ENCODE data around the gene MEX3A. TPM values are rescaled to one million over a fixed set of nuclear protein-coding genes. Genes with fewer than 3 reads are reported as not detected.
"Not testable (repeated sequence)": the region's sequence is repeated elsewhere in the genome, so short reads cannot be mapped to it uniquely, and the experiment has no call there.

The MEX3A gene
- total RNA-seq, 1 experiment from 2014 or later: 4.9 TPM

- DNase-seq (ENCODE audit: low read depth): no peak
Observed at GRCh38 chr1:156080863-156081179, 1.4 kb downstream of the MEX3A start.

DNA sequence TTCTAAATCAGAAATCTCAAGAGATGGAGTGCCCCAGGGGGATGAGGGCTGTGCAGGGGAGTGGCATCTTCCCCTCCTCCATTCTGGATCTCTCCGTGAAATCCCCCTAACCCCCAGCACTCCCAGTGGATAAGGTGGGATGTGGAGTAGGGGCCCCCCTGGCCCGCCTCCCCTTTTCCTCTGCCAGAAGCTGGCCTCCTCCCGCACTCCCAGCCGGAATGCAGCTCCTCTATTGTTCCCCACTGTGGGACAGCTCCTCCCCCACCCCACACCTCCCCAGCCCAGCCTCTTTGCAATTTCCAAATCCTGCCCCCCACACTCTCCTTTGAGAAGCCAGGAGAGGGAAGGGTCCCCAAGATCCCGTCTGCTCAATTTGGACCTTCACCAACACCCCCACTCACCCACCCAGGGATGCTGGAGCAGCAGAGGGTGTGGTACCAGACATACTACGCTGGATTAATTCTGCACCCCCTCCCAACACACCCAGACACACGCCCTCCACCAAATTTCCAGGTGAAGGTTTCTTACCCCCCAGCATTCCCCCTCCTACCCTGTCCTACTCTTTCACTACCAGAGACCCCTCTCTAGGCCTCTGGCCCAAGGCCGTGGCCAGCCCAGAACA, 1.9 kb downstream of the MEX3A start:
- no peak for DNase-seq (ENCODE audit: low read depth)

DNA sequence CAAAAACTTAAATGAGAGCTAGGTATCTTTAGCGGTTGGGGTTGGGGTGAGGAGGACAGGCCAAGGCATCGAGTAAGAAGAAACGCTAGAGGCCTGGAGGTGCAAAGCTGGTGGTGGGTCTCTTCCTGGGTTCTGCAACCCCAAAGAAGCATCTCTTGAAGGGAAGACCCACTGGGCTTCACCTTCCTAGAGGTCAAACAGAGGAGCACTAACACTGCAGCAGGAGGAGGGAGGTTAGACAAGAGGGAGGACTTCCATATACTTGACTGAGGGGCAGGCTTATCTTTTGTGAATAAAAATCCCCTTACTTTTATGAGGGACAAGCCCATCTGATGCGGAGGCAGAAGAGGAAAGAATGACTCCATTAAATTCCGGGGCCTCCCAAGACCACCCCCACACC, 2.5 kb downstream of the MEX3A start:
- DNase-seq (ENCODE audit: low read depth): no peak

- no peak for DNase-seq (ENCODE audit: low read depth)
Observed at GRCh38 chr1:156078728-156079127, 3.5 kb downstream of the MEX3A start.

DNA sequence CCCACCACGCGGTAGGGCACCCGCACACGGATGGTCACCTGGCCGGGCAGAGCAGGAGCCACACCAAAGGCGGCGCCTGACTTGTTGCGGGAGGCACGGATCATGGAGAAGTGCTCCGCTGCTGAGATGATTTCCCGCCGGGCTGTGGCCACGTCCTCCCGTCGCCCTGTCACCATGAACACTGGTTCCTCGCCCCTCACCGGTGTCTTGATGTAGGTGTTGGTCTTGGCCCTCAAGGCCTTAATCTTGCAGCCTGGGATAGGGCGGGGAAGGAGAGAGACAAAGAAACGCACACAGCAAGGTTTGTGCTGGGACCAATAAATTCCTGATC, 4.9 kb downstream of the MEX3A start:
- DNase-seq (ENCODE audit: low read depth): no peak

GRCh38 chr1:156076609-156077429, 5.4 kb downstream of the MEX3A start:
- no peak for DNase-seq (ENCODE audit: low read depth)

DNA sequence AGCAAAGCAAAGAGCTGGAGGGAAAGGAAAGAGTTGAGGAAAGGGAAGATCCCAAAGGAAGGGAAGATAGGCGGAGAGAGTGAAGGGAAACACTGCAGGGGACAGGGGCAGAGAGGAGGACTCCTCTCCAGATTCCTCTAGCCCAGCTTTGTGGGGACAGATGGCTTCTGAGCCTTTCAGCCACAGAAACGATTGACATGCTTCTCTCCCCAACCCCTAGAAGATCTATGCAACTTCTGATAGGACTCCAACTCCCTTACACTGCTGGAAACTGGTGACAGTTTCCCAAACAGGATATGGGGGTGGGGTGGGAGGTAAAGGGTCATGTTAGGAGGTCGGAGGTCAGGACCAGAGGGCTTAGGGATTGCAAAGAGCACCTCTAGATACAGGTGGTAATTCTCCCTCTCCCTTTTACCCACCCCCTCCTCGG, 6.5 kb downstream of the MEX3A start:
- DNase-seq (ENCODE audit: low read depth): no peak

DNA sequence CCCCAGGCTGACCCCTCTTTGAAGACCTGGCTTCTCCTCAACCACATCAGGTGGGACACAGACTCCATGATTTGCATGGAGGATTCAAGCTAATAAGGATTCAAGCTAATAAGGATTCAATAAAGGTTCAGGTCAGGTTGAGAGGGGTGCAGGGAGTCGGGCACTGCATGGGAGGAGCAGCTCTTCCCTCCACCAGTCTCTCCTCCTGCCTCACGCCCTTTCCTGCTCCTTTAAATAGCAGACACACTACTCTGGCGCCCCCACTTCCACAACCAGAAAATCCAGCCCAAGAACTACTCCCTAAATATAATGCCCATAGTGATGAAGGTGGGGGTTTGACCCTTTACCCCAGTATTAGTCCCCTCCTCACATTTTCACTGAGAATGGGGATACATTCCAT, 7.1 kb downstream of the MEX3A start:
- DNase-seq (ENCODE audit: low read depth): no peak

GRCh38 chr1:156074661-156075060, 7.6 kb downstream of the MEX3A start:
- DNase-seq (ENCODE audit: low read depth): no peak

- no peak for DNase-seq (ENCODE audit: low read depth)
Observed at GRCh38 chr1:156073740-156074139, 8.5 kb downstream of the MEX3A start.

GRCh38 chr1:156073110-156073687, 9.1 kb downstream of the MEX3A start:
- no peak for DNase-seq (ENCODE audit: low read depth)

DNA sequence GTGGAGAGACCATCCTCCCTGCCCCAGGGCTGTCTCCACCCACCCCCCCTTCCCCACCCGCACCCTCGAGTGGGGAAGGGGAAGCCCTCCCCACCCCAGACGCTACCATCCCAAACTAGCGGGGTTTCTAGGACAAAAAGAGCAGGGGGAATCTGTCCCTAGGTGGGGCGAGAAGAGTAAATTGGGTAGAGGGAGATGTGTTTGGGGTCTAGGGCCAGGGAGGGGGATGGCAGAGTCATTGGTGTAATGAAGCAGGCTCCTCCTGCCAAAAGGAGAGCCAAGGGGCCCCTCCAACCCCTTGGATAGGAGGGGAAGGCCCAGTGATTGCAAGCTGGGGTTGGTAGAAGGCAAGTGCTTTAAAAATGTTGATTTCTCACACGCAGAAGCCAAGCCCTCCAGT, 10.0 kb downstream of the MEX3A start:
- DNase-seq (ENCODE audit: low read depth): no peak

DNA sequence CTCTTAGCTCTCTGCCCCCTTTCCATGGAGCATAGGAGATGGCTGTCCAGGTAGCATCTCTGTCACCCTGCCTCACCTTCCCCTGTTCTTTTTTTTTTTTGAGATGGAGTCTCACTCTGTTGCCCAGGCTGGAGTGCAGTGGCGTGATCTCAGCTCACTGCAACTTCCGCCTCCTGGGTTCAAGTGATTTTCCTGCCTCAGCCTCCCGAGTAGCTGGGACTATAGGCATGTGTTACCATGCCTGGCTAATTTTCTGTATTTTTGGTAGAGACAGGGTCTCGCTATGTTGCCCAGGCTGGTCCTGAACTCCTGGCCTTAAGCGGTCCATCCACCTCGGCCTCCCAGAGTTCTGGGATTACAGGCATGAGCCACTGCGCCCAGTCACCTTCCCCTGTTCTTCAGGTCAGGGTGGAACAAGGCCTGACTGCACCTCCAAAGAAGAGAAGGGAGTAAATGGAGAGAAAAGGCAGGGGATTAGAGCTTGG, 10.9 kb downstream of the MEX3A start:
- not testable (repeated sequence) for DNase-seq (ENCODE audit: low read depth)

DNA sequence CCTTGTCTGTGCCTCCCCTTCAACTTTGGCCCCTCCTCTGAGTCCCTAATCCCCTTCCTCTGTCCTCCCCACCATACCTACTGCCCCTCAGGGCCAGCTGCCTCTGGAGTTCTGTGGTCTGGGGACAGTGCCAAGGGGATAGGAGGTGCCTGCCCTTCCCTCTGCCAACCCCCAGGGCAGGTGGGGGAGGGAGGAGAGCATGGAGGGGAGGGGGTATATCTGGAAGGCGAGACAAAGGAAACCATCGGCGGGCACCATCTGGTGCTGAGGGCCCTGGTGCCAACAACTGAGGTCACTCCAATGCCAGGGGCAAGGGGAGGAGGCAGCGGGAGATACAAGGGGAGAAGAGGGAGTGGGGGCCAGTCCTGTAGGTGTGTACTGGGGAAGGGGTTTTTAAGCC, 11.7 kb downstream of the MEX3A start:
- DNase-seq (ENCODE audit: low read depth): no peak

DNA sequence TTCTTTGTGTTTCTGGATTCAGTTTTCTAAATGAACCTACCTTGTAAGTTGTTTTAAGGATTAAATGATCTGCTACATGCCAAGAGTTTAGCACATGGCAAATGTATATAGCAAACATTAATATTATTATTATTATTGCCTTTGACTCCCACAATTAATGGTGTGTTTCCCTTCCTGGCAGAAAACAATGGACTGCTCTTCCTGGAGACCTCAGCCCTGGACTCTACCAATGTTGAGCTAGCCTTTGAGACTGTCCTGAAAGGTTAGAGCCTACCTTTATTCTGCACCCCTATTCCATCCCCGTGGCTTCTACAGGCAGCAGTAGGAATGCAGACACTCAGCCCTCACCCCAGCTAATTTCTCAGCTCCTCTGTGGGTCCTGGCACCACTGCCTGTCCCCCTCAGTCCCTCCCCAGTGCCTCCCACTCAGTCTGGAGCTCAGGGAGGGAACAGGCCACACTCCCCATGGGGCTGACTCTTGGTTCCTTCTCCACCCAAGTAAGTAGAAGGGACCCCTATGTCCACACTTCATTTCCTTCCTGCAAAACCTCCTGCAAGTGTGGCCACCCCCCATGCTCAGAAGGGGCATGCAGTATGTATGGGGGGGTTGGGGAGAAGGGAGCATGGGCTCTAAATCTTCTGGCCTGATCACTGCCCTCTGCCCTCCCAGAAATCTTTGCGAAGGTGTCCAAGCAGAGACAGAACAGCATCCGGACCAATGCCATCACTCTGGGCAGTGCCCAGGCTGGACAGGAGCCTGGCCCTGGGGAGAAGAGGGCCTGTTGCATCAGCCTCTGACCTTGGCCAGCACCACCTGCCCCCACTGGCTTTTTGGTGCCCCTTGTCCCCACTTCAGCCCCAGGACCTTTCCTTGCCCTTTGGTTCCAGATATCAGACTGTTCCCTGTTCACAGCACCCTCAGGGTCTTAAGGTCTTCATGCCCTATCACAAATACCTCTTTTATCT, 12.5 kb downstream of the MEX3A start:
- no peak for DNase-seq (ENCODE audit: low read depth)

- no peak for DNase-seq (ENCODE audit: low read depth)
Observed at GRCh38 chr1:156067262-156067661, 15.0 kb downstream of the MEX3A start.

- DNase-seq (ENCODE audit: low read depth): no peak
Observed at GRCh38 chr1:156065871-156066270, 16.4 kb downstream of the MEX3A start.

- DNase-seq (ENCODE audit: low read depth): no peak
Observed at GRCh38 chr1:156065212-156065611, 17.1 kb downstream of the MEX3A start.

- no peak for DNase-seq (ENCODE audit: low read depth)
Observed at GRCh38 chr1:156064615-156065014, 17.6 kb downstream of the MEX3A start.

DNA sequence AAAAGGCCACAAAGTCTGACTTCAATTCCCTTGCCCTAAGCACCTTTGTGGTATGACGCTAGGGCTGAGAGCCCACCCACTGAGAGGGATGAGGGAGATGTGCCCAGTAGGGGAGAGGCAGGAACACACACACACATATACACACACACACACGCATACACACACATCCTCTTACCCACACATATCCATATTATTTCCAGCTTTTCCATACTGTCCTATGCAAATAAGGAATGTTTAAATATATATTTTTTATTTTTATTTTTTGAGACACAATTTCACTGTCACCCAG, 18.3 kb downstream of the MEX3A start:
- DNase-seq (ENCODE audit: low read depth): no peak

DNA sequence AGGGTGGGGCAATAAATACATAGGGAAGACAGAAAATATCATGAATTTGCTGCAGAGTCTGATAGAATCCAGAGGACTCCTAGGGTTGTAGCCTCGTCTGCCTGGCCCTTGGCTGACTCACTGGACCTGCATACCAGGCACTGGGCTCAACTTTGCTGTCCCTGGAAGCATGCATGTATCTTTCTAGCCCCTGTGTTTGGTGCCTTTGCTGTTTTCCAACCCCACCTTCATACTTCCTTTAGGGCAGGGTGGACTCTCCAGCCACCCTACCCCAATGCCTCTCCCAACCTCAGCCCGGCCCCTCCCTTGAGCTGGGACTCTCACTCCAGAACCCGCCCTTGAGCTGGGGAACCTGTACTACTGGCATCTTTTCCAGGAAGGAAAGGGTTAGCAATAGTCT, 20.1 kb downstream of the MEX3A start:
- no peak for DNase-seq (ENCODE audit: low read depth)

All from LHCN-M2 (cell line).